Esophagus muscularis mucosa (tissue), 4 donors: ENCODE data around the gene SERPINF2. TPM values are rescaled to one million over a fixed set of nuclear protein-coding genes. Genes with fewer than 3 reads are reported as not detected.

Source experiments
- DNase-seq: peaks from one replicate; pipeline ENCODE4 v3.0.0-alpha.2; 2017; ENCODE audit errors: extremely low spot score
- H3K27ac ChIP-seq, 4 donors: fragments of 200-600 bp; sonication (generic); replicated peaks in 1 of 4; 1 replicate in 3 of 4; 2 replicates in 1 of 4; pipeline ENCODE4 v1.5.1; 2016 to 2019; ENCODE audit warnings: mild to moderate bottlenecking in 1 of 4
- H3K27me3 ChIP-seq, 4 donors: fragments of 200-600 bp; sonication (generic); one replicate each; pipeline versions ENCODE4 v1.5.1 to v1.6.0; 2016 to 2019
- H3K36me3 ChIP-seq, 4 donors: fragments of 200-600 bp; sonication (generic); one replicate each; pipeline ENCODE4 v1.5.1; 2016 to 2019
- H3K4me1 ChIP-seq, 4 donors: fragments of 200-600 bp; sonication (generic); one replicate each; pipeline ENCODE4 v1.5.1; 2016 to 2019
- H3K4me3 ChIP-seq, 4 donors: fragments of 200-600 bp; sonication (generic); 1 replicate in 2 of 4; 2 replicates in 2 of 4; pipeline ENCODE4 v1.5.1; 2016 to 2019; ENCODE audit warnings: mild to moderate bottlenecking in 4 of 4, moderate library complexity in 1 of 4
- H3K9me3 ChIP-seq, 4 donors: fragments of 200-600 bp; sonication (generic); 1 replicate in 3 of 4; 2 replicates in 1 of 4; pipeline ENCODE4 v1.5.1; 2016 to 2019
- CTCF ChIP-seq, 3 experiments: fragments of 200-600 bp in 2 of 3; fragments of 450-650 bp in 1 of 3; sonication (generic) in 2 of 3; IDR thresholded peaks; one replicate each; pipeline ENCODE4 v1.5.1; 2017 to 2019; ENCODE audit warnings: antibody characterized with exemption in 3 of 3, mild to moderate bottlenecking in 2 of 3, moderate library complexity in 1 of 3
- EP300 ChIP-seq: sonication (generic); formaldehyde crosslinking; IDR thresholded peaks from one replicate; pipeline ENCODE4 v1.6.1; 2017; ENCODE audit warnings: antibody characterized with exemption
- POLR2A ChIP-seq: fragments of 450-650 bp; IDR thresholded peaks from one replicate; pipeline ENCODE4 v1.6.1; 2017; ENCODE audit warnings: antibody characterized with exemption, moderate library complexity, mild to moderate bottlenecking, low read depth
- POLR2AphosphoS5 ChIP-seq, 2 donors: sonication (generic); formaldehyde crosslinking; IDR thresholded peaks; one replicate each; pipeline ENCODE4 v1.6.1; 2017; ENCODE audit warnings: antibody characterized with exemption in 2 of 2
- WGBS: methylation state at CpG from one replicate; pipeline ENCODE4 v1.1.5; 2018; 5-methylcytosine and 5-hydroxymethylcytosine counted together
- intact Hi-C: fragments of 100-400 bp; cut with DNase I; formaldehyde crosslinking; loops from one replicate; pipeline ENCODE4 v1.15.1; 2023
- total RNA-seq, 4 donors: library from RNA; depleted of rRNA; stranded (reverse); fragments of >200 nt; gene quantifications; one replicate each; pipeline versions ENCODE4 v1.1.0 to v1.2.1, GENCODE V29; 2016

SERPINF2 gene
- total RNA-seq, 4 donors from 2014 or later, result 2.4 to 7.5 (median 3.4) TPM

GRCh38 chr17:1783271-1783670 is 40.6 kb downstream of the SERPINF2 start:
- Histone ChIP-seq H3K27me3 (no peaks in the 10 kb centered on the region), H3K36me3 (peaks cover 3 to 38% (median 31%) of the 10 kb centered on the region in 4 donors), H3K4me1 (peaks cover 53 to 81% (median 71%) of the 10 kb centered on the region in 4 donors), H3K4me3 (peak overlapping the region in 3 of 4 donors; percentile 2 to 25 (median 19)), H3K9me3 (no peaks in the 10 kb centered on the region), H3K27ac (peak overlapping the region; percentile 83 to 90 (median 87))
- WGBS, result 82% methylated on average over 12 of the region's 19 CpGs
- no peak for DNase-seq
- intact Hi-C loops, result loop anchor here (5.0 kb wide), 1 partner anchor 61 kb away; the partner anchor contains the start of gene WDR81
- no peak for TF ChIP-seq POLR2A
- TF ChIP-seq EP300, result no peak
- TF ChIP-seq POLR2AphosphoS5 (IDR thresholded peaks at IDR 0.05), result no peak
- TF ChIP-seq CTCF (IDR thresholded peaks at IDR 0.05), result no peak

DNA sequence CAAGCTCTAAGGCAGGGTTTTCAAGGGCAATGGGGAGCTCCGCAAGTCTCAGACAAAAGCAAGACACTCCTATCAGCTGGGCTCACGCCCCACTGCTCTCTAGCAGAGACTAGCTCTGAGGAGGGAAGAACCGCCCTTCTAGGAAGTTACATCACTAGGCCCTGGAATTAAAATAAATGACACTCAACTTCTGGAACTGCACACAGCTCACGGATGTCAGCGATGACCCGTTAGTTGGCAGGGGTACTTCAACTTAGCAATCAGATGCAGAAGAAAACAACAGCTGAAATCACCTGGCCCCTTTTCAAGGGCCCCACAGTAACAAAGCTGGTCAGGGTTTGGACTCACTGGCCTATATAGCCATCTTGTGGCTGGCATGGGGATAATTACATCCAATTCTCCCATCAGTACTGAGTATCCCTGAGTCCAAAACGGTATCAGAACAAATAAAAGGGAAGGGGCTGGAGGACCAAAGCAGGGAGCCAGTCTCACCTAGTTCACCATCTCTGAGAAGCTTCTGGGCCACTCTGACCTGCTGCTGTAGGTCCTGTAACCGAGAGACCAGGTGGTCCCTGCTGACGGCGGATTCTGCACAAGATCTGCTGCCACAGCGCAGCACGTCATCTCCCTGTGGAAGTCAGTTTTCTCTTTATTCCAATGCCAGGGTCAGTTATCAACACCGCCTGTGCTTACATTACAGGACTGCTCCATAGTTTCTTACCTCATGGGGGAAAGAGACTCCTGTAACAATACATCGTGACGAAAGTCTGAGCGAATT is 41.4 kb downstream of the SERPINF2 start:
- TF ChIP-seq EP300 (peak; percentile 42), CTCF (IDR thresholded peaks at IDR 0.05) (peak; percentile 61 to 77 (median 73)), POLR2A (no peak), POLR2AphosphoS5 (IDR thresholded peaks at IDR 0.05) (peak; percentile 86 to 93)
- H3K4me1 ChIP-seq, result peaks cover 53 to 76% (median 69%) of the 10 kb centered on the region in 4 donors
- DNase-seq, result peak; percentile 97
- H3K4me3 ChIP-seq, result peak overlapping the region in 2 of 4 donors; percentile 19 to 25
- no peaks in the 10 kb centered on the region for H3K9me3 ChIP-seq
- 50% methylated on average over 16 of the region's 16 CpGs for WGBS
- H3K27ac ChIP-seq, result peak overlapping the region; percentile 83 to 90 (median 87)
- peaks cover 0 to 31% (median 24%) of the 10 kb centered on the region in 4 donors for H3K36me3 ChIP-seq
- intact Hi-C loops, result loop anchor here (5.0 kb wide), 1 partner anchor 62 kb away; the partner anchor contains the start of gene WDR81
- H3K27me3 ChIP-seq, result no peaks in the 10 kb centered on the region

DNA sequence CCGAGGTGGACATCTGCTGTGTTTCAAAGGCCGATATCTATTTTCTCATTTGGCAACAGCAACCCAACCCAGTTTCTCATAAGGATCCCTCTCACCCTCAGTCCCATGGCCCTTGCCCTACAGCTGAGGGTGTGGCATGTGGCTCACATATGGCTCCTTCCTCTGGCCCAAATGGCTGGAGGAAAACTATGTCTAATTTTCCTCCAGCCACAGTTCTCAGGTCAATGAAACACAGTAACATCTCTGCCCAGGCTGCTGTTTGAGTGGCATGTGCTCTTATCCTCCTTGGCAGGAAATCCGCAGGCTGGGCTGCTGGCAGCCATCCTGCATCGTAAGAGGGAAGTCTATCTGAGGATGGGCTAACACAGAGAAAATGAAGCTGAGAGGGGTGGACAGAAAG is 43.3 kb downstream of the SERPINF2 start:
- TF ChIP-seq POLR2AphosphoS5 (IDR thresholded peaks at IDR 0.05), result peak in 1 of 2 donors; percentile 19
- TF ChIP-seq CTCF (IDR thresholded peaks at IDR 0.05), result no peak
- intact Hi-C loops, result loop anchor here (5.0 kb wide), 1 partner anchor 119 kb away; no protein-coding TSS in a partner anchor
- DNase-seq, result no peak
- Histone ChIP-seq H3K27ac (peak overlapping the region; percentile 73 to 89 (median 82)), H3K4me3 (no peak overlapping the region), H3K36me3 (peaks cover 0 to 24% (median 19%) of the 10 kb centered on the region in 4 donors), H3K9me3 (no peaks in the 10 kb centered on the region), H3K4me1 (peaks cover 49 to 57% (median 54%) of the 10 kb centered on the region in 4 donors), H3K27me3 (no peaks in the 10 kb centered on the region)
- 72% methylated on average over 3 of the region's 4 CpGs for WGBS

- TF ChIP-seq CTCF (IDR thresholded peaks at IDR 0.05), result no peak
- TF ChIP-seq EP300, result no peak
- TF ChIP-seq POLR2A, result no peak
- TF ChIP-seq POLR2AphosphoS5 (IDR thresholded peaks at IDR 0.05), result no peak
- no peaks in the 10 kb centered on the region for H3K9me3 ChIP-seq
- H3K36me3 ChIP-seq, result peaks cover 0 to 17% (median 13%) of the 10 kb centered on the region in 4 donors
- peaks cover 44 to 51% (median 49%) of the 10 kb centered on the region in 4 donors for H3K4me1 ChIP-seq
- DNase-seq, result no peak
- peak overlapping the region; percentile 73 to 89 (median 82) for H3K27ac ChIP-seq
- intact Hi-C loops, result loop anchor here (5.0 kb wide), 1 partner anchor 119 kb away; no protein-coding TSS in a partner anchor
- peak overlapping the region in 1 of 4 donors; percentile 8 for H3K4me3 ChIP-seq
- H3K27me3 ChIP-seq, result no peaks in the 10 kb centered on the region
- 70% methylated on average over 7 of the region's 7 CpGs for WGBS
Measured at GRCh38 chr17:1786708-1787107, 44.0 kb downstream of the SERPINF2 start.
